RWPE1 (cell line): Measurements from ENCODE around the gene AHNAK2.

Source experiments
- CTCF ChIA-PET: fragments of 350-600 bp; sonication (Branson Sonifier 250); formaldehyde crosslinking; extraction: SDS; loops from one replicate; lab custom pipeline; 2021; lab: Yijun Ruan, JAX
- POLR2A ChIA-PET: fragments of 400-600 bp; formaldehyde crosslinking; extraction: SDS; loops from one replicate; lab custom pipeline; 2020; ENCODE audit warnings: antibody characterized with exemption; ENCODE audit not compliant: low non-redundant PET; lab: Yijun Ruan, JAX
- DNase-seq: peaks from one replicate; pipeline ENCODE4 v3.0.0; 2012; ENCODE audit warnings: low spot score
- H3K27ac ChIP-seq: fragments of 450-650 bp; 2 replicates; pipeline ENCODE4 v1.5.1; 2017
- CTCF ChIP-seq: fragments of 450-650 bp; conservative IDR thresholded peaks from 2 replicates; pipeline ENCODE4 v1.5.1; 2017; ENCODE audit warnings: low read depth, mild to moderate bottlenecking

AHNAK2 gene

GRCh38 chr14:104887623-104888488, 90.3 kb downstream of the AHNAK2 start:
- no peak for DNase-seq
- ChIA-PET CTCF (no interaction called here), POLR2A (interaction anchor here (1.0 kb wide), 1 partner anchor 21 kb away, joined by 3 read pairs; no protein-coding TSS in a partner anchor)
- no peak overlapping the region for H3K27ac ChIP-seq
- no peak for TF ChIP-seq CTCF
